Measurements from ENCODE around the gene ATRN.
"Not testable (repeated sequence)": the region's sequence is repeated elsewhere in the genome, so short reads cannot be mapped to it uniquely, and the experiment has no call there.

The ATRN gene

GRCh38 chr20:3470208-3470626, 601 bp upstream of the ATRN start:
- DNase-seq (ENCODE audit: low read depth in 3 of 3): no peak

GRCh38 chr20:3471397-3472021, 691 bp downstream of the ATRN start:
- peak in 1 of 3 donors; percentile 6 for DNase-seq (ENCODE audit: low read depth in 3 of 3)

- no peak for DNase-seq (ENCODE audit: low read depth in 3 of 3)
Measured at GRCh38 chr20:3472105-3472504, 1.3 kb downstream of the ATRN start.

GRCh38 chr20:3473324-3473723, 2.5 kb downstream of the ATRN start:
- DNase-seq (ENCODE audit: low read depth in 3 of 3): no peak

GRCh38 chr20:3473944-3474343, 3.1 kb downstream of the ATRN start:
- DNase-seq (ENCODE audit: low read depth in 3 of 3): no peak

GRCh38 chr20:3477003-3477860, 6.4 kb downstream of the ATRN start:
- DNase-seq (ENCODE audit: low read depth in 3 of 3): not testable (repeated sequence)

GRCh38 chr20:3477861-3478544, 7.2 kb downstream of the ATRN start:
- DNase-seq (ENCODE audit: low read depth in 3 of 3): no peak

GRCh38 chr20:3479025-3479424, 8.2 kb downstream of the ATRN start:
- no peak for DNase-seq (ENCODE audit: low read depth in 3 of 3)

GRCh38 chr20:3479759-3480615, 9.2 kb downstream of the ATRN start:
- DNase-seq (ENCODE audit: low read depth in 3 of 3): no peak

- no peak for DNase-seq (ENCODE audit: low read depth in 3 of 3)
Measured at GRCh38 chr20:3483309-3483708, 12.5 kb downstream of the ATRN start.

GRCh38 chr20:3483784-3484183, 13.0 kb downstream of the ATRN start:
- DNase-seq (ENCODE audit: low read depth in 3 of 3): no peak

GRCh38 chr20:3485913-3486312, 15.1 kb downstream of the ATRN start:
- no peak for DNase-seq (ENCODE audit: low read depth in 3 of 3)

- no peak for DNase-seq (ENCODE audit: low read depth in 3 of 3)
Measured at GRCh38 chr20:3486850-3487249, 16.0 kb downstream of the ATRN start.

- no peak for DNase-seq (ENCODE audit: low read depth in 3 of 3)
Measured at GRCh38 chr20:3492669-3493068, 21.9 kb downstream of the ATRN start.

- no peak for DNase-seq (ENCODE audit: low read depth in 3 of 3)
Measured at GRCh38 chr20:3494218-3494617, 23.4 kb downstream of the ATRN start.

- DNase-seq (ENCODE audit: low read depth in 3 of 3): no peak
Measured at GRCh38 chr20:3502878-3503277, 32.1 kb downstream of the ATRN start.

GRCh38 chr20:3505148-3505547, 34.3 kb downstream of the ATRN start:
- no peak for DNase-seq (ENCODE audit: low read depth in 3 of 3)

- no peak for DNase-seq (ENCODE audit: low read depth in 3 of 3)
Measured at GRCh38 chr20:3509064-3509463, 38.2 kb downstream of the ATRN start.

- DNase-seq (ENCODE audit: low read depth in 3 of 3): no peak
Measured at GRCh38 chr20:3510110-3510509, 39.3 kb downstream of the ATRN start.

- not testable (repeated sequence) for DNase-seq (ENCODE audit: low read depth in 3 of 3)
Measured at GRCh38 chr20:3512239-3512638, 41.4 kb downstream of the ATRN start.

GRCh38 chr20:3514012-3514642, 43.3 kb downstream of the ATRN start:
- DNase-seq (ENCODE audit: low read depth in 3 of 3): no peak

All from stimulated activated CD4-positive, alpha-beta T cell treated with anti-CD3 and anti-CD28 coated beads, TNF-alpha, amount 100 ng/mL, for 48 hours (primary cell).